ENCODE measurements around the gene CD247.

DNA sequence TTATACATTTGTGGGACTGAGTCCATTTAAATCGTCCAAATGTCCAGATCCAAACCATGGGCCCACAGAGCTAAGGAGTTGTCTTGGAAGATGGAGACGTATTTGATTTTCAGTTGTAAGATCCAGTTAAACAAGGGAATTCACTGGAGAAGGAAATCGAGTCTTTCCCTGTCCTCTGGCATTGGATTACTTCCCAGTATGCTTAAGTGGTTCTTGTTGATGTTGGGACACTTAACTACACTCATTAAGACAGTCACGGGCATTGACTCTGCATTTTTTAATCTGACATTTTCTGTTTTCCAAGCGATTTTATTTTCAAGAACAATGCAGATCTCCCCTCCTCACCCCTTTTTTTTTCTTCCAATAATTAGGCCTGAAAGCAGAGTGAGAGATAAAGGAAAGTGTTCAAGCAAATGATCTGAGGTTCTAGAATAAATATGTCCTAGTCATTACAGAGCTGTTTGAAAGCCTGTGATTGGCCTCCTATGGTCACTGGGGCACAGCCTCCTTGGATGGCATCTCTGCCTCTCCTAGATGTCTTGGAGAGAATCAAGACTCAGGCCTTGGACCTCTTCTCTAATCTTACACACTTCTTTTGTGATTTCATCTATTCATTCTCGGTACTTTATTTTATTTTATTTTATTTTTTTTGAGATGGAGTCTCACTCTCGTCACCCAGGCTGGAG lies 48.9 kb downstream of the CD247 start:
- TF ChIP-seq CTCF (IDR thresholded peaks at IDR 0.05), result no peak
- TF ChIP-seq EZH2 (IDR thresholded peaks at IDR 0.05), result no peak
- TF ChIP-seq EZH2phosphoT487 (IDR thresholded peaks at IDR 0.05), result no peak
